ENCODE measurements around the gene ENPP7.
A peak's percentile ranks its signal among the peaks of the same experiment; 100 is the strongest.

Gene ENPP7

DNA sequence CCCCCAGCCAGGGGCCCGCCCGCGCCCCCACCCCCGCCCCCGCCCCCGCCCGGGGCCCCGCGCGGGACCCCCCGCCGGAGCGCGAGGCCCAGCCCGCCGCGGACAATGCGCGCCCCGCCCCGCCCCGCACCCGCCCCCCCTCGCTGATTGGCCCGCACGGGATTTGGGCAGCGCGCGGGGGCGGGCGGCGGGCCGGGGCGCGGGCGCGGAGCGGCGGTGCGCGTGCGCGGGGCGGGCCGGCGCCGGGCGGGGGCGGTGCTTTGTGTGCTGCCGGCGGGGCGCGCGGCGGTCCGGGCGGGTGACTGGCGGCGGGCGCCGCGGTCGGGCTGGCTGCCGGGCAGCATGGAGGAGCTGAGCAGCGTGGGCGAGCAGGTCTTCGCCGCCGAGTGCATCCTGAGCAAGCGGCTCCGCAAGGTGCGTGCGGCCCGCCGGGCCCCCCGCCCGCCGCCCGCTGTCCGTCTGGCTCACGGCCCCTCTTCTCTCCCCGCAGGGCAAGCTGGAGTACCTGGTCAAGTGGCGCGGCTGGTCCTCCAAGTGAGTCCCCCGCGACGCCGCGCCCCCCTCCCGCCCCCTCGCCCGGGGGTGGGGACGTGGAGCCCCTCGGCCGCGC lies 47.3 kb downstream of the ENPP7 start, which contains the start of gene CBX2:
Gene CBX2 (plus strand): TSS at position 255 of the 610 bp plus-strand sequence. CDS start 88 bp downstream, at position 343.
- peak; percentile 96 for DNase-seq (ENCODE audit: low spot score)

DNA sequence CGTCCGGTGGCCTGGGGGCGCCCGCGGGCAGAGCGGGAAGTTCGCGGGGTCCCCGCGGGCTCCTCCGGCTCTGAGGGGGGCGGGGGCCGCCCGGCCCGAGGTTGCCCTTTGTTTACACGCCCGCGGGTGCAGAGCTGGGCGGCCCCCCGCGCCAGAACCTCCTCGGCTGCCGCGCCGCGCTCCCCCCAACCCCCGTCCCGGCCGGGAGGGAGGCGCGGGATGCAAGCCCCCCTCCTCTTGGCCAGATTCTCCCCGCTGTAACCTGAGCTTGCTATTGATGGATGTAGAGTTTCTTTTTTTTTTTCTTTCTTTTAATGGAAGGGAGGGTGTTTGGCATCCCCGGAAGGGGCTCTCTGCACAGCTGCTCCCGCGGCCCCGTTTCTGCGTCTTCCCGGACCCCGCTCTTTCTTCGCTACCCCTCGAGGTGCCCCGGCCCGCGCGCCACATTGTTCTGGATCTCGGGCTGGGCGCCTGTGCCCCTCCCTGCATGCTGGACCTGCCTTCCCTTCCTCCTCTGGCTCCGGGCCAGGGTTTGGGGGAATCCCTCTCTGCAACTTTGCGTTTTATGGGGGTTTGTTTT lies 47.9 kb downstream of the ENPP7 start:
- no peak for DNase-seq (ENCODE audit: low spot score)

DNA sequence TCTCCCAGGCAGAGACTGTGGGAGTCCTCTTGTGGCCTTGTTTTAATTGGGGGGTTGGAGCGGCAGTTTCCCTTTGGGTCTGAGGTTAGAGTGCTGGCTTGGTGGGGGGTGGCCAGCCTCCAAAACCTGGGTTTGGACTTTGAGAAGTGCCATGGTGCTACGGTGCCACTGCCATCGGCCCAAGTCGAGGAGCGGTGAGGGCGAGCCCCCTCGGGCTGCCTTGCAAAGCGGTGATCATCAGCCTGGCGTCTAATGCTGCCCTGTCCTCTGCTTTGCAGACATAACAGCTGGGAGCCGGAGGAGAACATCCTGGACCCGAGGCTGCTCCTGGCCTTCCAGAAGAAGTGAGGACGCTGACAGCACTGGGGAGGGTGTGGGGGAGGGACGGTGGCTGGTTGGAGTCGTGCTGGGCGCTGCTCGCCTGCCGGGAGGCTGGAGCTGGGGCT lies 48.4 kb downstream of the ENPP7 start:
- DNase-seq (ENCODE audit: low spot score) = no peak

DNA sequence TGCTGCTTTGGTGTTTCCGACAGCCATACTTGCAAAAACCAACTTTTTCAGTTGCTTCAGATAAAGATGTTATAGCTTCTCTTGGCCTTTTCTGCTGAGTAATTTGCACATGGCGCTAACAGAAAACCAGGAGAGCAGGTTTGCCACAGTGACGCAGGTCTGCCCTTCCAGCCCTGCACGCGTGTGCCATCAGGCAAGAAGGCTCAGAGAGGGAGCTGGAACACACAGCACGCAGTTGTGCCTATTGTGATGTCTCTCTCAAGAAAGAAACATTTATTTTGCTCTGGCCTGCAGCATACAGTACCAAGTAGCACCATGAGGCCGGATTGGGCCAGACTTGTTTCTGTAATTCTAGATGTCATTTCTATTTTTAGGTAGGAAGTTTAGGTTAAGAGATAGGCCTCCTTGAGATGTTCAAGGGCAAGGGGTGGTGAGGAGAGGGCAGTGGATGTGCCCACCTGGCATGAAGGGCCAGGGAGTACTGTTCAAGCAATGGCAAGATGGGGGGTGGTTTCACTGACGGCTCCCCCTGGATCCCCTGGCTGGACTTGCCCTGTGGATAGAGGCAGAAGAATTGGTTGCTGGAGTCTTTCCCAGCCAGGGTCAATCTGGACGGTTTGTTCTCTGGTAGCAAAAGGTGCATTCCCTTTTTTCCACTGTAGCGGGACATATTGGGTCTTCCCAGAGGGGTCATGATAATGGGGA lies 49.1 kb downstream of the ENPP7 start:
- no peak for DNase-seq (ENCODE audit: low spot score)

DNA sequence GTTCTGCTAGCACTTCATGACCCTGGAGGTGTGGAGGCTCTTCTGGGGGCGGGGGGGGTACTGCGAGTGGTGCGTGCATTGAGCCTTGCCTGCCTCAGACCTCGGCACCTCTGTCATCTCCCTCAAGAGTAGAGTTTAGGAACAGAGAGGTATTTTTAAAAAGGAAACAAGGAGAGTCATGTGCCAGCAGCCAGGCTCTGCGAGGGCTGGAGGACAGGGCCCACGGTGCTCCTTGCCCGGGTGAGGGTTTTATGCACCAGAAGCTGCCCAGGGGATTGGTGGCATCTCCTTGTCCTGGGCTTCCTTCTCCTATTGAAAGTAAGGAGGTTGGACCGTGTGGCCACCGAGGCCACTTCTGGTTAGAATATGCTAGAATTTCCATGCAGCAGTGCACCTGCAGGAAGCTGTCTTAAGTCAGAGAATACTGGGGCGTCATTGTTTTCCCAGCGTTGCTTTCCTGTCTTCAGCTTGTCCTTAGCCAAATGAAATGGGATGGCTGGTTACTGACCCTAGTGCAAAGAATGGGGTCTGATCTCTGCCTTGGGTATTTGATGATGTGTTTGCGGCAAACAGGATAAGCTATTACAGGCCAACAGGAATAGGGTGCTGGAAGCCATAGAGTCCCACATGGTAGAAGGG lies 50.4 kb downstream of the ENPP7 start:
- DNase-seq (ENCODE audit: low spot score) = no peak

DNA sequence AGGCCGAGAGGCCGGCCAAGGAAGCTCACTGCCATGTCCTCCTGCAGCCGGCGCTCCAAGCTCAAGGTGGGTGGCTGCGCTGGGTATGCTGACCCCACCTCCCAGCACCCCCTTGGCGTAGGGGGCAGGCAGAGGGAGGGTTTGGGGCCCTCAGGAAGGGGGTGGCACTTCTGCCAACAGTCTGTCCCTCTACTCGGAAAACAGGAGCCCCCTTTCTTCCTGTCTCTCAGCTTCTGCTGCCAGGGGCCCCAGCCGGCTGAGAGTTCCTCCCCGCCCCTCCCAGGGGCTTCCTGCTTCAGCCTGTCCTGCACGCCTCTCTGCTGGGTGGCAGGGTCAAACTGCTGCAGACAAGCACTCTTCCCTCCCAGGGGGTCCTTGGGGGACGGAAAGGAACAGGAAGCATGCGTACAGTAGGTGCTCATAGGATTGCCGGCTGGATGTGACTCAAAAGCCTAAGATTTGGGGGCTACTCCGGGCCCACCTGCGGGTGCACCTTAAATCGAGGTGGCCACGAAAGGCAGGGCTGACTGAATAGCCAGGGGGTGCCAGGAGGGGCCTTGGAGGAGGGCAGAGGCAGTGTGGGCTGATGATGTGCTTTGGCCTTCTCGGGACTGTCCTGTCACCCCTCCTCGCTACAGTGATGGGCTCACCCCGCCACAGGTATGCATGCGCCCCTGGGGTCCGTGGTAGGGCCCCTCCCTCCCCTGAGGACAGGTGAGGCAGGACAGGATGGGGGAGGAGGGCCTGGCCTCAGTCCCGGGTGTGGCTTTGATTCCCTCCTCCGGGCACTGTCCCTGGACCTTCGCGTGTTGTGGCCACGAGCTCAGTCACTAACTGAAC lies 51.2 kb downstream of the ENPP7 start:
- no peak for DNase-seq (ENCODE audit: low spot score)

DNA sequence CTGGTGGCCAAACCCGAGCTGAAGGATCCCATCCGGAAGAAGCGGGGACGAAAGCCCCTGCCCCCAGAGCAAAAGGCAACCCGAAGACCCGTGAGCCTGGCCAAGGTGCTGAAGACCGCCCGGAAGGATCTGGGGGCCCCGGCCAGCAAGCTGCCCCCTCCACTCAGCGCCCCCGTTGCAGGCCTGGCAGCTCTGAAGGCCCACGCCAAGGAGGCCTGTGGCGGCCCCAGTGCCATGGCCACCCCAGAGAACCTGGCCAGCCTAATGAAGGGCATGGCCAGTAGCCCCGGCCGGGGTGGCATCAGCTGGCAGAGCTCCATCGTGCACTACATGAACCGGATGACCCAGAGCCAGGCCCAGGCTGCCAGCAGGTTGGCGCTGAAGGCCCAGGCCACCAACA lies 53.1 kb downstream of the ENPP7 start:
- DNase-seq (ENCODE audit: low spot score) = no peak

DNA sequence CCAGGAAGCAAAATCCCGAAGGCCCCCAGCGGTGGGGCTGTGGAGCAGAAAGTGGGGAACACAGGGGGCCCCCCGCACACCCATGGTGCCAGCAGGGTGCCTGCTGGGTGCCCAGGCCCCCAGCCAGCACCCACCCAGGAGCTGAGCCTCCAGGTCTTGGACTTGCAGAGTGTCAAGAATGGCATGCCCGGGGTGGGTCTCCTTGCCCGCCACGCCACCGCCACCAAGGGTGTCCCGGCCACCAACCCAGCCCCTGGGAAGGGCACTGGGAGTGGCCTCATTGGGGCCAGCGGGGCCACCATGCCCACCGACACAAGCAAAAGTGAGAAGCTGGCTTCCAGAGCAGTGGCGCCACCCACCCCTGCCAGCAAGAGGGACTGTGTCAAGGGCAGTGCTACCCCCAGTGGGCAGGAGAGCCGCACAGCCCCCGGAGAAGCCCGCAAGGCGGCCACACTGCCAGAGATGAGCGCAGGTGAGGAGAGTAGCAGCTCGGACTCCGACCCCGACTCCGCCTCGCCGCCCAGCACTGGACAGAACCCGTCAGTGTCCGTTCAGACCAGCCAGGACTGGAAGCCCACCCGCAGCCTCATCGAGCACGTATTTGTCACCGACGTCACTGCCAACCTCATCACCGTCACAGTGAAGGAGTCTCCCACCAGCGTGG lies 53.7 kb downstream of the ENPP7 start:
- DNase-seq (ENCODE audit: low spot score) = no peak

DNA sequence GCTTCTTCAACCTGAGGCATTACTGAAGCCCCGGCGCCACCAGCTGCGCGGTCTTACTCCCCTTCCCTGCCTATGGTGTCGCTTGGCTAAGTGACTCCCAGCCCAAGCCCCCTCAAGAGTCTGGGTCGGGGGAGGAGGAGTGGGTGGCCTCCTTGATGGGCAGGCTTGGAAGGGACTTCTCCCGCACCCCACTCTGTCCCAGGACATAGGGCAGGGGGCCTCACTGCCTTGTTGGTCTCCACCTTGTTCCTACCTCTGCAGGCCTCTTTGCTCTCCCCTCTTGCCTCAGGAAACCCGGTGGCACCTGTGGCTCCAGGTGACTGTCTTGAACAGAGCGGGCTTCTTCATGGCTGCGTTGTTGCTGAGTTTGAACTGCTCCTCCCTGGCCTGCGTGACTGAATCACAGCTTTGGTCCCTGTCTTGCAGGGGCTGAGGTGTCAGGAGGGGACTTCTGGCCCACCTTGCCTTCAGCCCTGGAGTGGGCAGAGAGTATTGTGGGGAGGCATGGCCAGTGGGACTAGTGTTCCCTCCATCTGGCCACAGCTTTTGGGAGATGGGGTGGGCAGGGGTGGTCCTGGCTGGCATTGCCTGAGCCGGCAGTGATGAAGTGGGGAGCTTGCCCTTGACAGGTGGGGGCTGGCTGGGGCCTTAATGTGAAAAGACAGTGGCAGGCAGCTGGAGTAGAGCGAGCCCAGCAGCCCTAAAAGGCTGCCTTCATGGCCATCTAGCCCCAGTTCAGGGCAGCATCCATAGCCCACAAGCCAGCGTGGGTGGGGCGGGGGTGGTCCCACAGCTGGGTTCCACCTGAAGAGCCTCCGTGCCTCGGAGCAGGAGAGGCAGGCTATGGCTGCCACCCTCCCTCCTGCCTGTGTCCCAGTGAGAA lies 54.5 kb downstream of the ENPP7 start:
- DNase-seq (ENCODE audit: low spot score) = no peak

- DNase-seq (ENCODE audit: low spot score) = no peak
These were observed 55.4 kb downstream of the ENPP7 start for GRCh38 chr17:79785900-79786810.

DNA sequence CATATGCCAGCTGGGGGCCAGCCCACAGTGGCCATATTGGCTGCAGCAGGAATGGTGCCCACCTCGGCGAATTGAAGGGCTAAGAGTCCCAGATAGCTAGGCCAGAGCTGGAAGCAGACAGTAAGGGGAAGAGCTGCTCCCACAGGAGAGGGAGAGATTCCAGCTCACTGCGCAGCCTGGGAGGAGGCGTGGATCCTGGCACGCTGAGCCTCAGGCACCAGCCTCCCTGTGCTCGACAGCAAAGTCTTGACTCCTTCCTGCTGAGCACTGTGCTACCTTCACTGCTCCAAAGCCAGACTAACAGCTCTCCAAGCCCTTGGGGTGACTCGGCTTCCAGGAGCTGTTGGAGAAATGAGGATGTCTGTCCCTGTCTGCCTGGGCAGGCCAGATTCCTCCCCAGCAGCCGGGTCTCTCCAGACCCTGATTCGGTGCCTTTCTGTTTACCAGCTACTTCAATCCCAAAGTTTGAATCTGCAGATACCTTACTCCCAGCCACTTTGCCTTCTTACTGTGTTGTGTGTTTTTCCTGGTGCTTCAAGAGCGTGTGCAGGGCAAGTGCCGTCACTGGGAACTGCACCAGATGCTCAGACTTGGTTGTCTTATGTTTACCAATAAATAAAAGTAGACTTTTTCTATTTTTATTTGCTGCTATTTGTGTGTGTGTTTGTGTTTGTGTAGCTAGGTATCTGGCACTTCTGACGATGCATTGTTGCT lies 56.3 kb downstream of the ENPP7 start:
- DNase-seq (ENCODE audit: low spot score) = no peak

GRCh38 chr17:79788455-79788854 lies 57.7 kb downstream of the ENPP7 start:
- DNase-seq (ENCODE audit: low spot score) = no peak

- no peak for DNase-seq (ENCODE audit: low spot score)
These were observed 58.5 kb downstream of the ENPP7 start for GRCh38 chr17:79788989-79789942.

GRCh38 chr17:79789943-79790804 lies 59.4 kb downstream of the ENPP7 start:
- peak; percentile 76 for DNase-seq (ENCODE audit: low spot score)

GRCh38 chr17:79790805-79791734 lies 60.3 kb downstream of the ENPP7 start:
- DNase-seq (ENCODE audit: low spot score) = no peak

Measured in hepatic stellate cell (primary cell).